ENCODE data around the gene TIMM9.
A peak's percentile ranks its signal among the peaks of the same experiment; 100 is the strongest.
"Not testable (repeated sequence)": the region's sequence is repeated elsewhere in the genome, so short reads cannot be mapped to it uniquely, and the experiment has no call there.

Gene TIMM9

DNA sequence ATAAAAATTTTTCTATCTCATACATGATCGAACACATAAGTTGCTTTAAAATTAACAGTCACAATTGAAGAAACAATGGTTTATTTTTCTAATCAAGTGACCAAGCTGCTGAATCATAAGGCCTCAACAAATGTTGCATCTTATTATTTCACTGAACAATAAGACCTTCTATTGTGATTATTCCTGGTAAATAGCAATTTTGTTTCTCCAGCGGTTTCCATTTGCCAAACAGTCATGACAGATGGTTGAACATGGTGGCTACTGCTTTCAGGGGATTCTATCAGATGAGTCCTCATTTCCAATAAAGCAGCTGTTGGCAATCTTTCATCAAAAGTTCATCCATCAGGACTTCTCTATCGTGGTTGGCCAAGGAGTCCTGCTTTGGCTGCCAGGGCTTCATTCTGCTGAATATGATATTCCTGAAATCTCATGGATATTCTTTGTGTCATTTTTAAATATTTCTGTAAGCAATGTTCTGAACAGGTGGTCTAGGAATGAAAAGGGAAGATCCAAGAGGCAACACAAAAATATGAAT is 18.6 kb downstream of the TIMM9 start:
- DNase-seq, result no peak
- in situ Hi-C loops (cut with HindIII; ENCODE audit: low pct_ligation_motif_present, low pct_unique_long_range_greater_than_20kb, low sequenced_read_pairs), result no loop called here

- in situ Hi-C loops (cut with HindIII; ENCODE audit: low pct_ligation_motif_present, low pct_unique_long_range_greater_than_20kb, low sequenced_read_pairs), result no loop called here
- no peak for DNase-seq
These were observed 25.7 kb downstream of the TIMM9 start for GRCh38 chr14:58401587-58401986.

DNA sequence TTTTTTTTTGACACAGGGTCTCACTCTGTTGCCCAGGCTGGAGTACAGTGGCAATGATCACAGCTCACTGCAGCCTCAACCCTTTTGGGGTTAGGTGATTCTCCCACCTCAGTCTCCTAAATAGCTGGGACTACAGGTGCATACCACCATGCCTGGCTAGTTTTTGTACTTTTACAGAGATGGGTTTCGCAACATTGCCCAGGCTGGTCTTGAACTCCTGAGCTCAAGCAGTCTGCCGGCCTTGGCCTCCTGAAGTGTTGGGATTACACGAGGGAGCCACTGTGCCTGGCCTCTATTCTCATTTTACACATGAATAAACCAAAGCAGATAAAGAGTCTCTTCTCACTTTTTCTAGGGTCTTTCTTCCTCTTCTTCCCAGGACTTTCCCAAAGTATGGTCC is 28.4 kb downstream of the TIMM9 start:
- no peak for DNase-seq
- in situ Hi-C loops (cut with HindIII; ENCODE audit: low pct_ligation_motif_present, low pct_unique_long_range_greater_than_20kb, low sequenced_read_pairs), result no loop called here

- in situ Hi-C loops (cut with HindIII; ENCODE audit: low pct_ligation_motif_present, low pct_unique_long_range_greater_than_20kb, low sequenced_read_pairs), result no loop called here
- DNase-seq, result no peak
These were observed 28.8 kb downstream of the TIMM9 start for GRCh38 chr14:58398495-58398894.

- no peak for DNase-seq
- in situ Hi-C loops (cut with HindIII; ENCODE audit: low pct_ligation_motif_present, low pct_unique_long_range_greater_than_20kb, low sequenced_read_pairs), result no loop called here
These were observed 30.2 kb downstream of the TIMM9 start for GRCh38 chr14:58397156-58397555.

DNA sequence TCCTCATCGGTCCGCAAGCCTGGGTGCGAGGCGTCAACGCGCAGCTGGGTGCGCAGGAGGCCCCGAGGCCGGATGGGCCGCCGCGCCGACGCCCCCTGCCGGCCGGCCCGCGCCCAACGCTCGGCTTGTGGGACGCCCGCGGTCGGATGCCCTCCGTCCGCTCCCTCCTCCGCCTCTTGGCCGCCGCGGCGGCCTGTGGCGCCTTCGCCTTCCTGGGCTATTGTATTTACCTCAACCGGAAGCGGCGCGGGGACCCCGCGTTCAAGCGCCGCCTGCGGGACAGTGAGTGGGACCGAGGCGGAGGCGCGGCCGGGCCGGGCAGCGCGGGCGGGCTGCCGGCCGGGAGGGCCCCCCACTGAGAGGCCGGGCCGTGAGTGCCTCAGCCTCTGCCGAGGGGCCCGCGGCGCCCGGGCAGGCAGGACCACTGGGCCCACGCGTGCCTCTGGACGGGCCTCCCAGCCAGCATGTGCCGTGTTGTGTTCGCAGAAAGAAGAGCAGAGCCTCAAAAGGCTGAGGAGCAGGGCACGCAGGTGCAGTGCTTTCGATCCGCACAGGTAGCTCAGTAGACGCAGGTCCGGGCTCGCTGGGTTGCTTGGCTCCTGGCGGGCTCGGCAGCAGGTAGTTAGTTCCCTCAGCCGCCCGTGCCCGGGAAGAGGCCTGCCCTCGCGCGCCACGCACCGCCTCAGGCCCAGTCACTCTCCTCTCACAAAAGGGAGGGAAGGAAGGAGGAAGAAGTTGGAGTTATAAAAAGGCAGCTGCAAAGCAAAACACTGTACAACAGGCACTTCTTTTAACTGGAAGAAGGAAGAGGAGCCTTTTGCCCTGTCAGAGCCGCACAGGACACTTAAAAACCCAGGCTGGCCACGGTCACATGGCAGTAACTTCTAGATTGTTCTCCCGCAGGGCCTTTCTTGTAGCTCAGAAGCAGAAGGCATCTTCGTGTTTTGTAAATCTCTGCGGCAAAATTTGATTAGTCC is 31.2 kb downstream of the TIMM9 start, which contains the start of gene TOMM20L:
TSS of gene TOMM20L (plus strand) at position 119 of the 977 bp plus-strand sequence. CDS start at position 147, 28 bp downstream.
- DNase-seq, result peak; percentile 73
- in situ Hi-C loops (cut with HindIII; ENCODE audit: low pct_ligation_motif_present, low pct_unique_long_range_greater_than_20kb, low sequenced_read_pairs), result no loop called here

DNA sequence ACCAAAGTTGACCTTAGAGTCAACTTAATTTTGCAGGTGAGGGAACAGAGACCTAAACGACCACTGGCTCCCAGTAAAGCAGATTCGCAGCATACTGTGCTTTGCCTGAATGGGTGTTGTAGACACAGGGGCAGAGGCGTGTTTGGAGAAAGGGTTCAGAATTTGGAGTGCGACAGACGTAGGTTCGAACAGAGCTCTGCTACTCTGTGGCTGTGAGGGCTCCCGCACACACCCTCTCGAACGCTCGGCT is 31.8 kb downstream of the TIMM9 start:
- DNase-seq, result no peak
- in situ Hi-C loops (cut with HindIII; ENCODE audit: low pct_ligation_motif_present, low pct_unique_long_range_greater_than_20kb, low sequenced_read_pairs), result no loop called here

DNA sequence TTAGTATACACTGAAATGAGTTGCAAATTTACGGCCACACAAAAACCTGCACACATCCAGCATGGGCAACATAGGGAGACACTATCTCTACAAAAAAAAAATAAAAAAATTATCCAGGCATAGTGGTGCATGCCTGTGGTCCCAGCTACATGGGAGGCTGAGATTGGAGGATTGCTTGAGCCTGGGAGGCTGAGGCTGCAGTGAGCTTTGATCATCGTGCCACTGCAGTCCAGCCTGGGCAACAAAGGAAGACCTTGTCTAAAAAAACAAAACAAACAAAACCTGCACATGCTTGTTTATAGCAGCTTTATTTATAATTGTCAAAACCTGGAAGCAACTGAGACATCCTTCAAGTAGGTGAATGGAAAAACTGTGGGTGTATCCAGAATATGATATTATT is 36.5 kb downstream of the TIMM9 start:
- DNase-seq, result no peak
- in situ Hi-C loops (cut with HindIII; ENCODE audit: low pct_ligation_motif_present, low pct_unique_long_range_greater_than_20kb, low sequenced_read_pairs), result no loop called here

DNA sequence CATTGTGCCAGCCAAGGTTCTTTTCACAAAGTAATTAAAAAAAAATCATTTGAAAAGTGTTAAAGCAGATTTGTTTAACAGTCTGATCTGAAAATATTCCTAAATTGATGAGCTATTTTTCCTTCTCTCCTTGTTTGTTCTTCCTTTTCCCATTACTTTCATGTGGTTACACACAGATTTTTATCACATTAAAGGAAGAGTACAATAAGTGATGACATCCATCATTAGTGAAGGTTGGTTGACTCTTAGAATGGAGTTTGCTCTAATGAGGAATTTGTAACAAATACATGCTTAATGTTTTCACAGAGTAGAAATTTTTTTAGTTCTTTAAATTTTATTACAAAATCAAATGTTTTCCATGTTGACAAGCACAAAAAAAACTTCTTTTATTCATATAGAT is 50.5 kb downstream of the TIMM9 start:
- in situ Hi-C loops (cut with HindIII; ENCODE audit: low pct_ligation_motif_present, low pct_unique_long_range_greater_than_20kb, low sequenced_read_pairs), result no loop called here
- DNase-seq, result no peak

GRCh38 chr14:58368956-58369355 is 58.4 kb downstream of the TIMM9 start:
- in situ Hi-C loops (cut with HindIII; ENCODE audit: low pct_ligation_motif_present, low pct_unique_long_range_greater_than_20kb, low sequenced_read_pairs), result no loop called here
- no peak for DNase-seq

GRCh38 chr14:58367296-58367695 is 60.0 kb downstream of the TIMM9 start:
- no peak for DNase-seq
- in situ Hi-C loops (cut with HindIII; ENCODE audit: low pct_ligation_motif_present, low pct_unique_long_range_greater_than_20kb, low sequenced_read_pairs), result no loop called here

GRCh38 chr14:58364316-58364715 is 63.0 kb downstream of the TIMM9 start:
- no peak for DNase-seq
- in situ Hi-C loops (cut with HindIII; ENCODE audit: low pct_ligation_motif_present, low pct_unique_long_range_greater_than_20kb, low sequenced_read_pairs), result no loop called here

DNA sequence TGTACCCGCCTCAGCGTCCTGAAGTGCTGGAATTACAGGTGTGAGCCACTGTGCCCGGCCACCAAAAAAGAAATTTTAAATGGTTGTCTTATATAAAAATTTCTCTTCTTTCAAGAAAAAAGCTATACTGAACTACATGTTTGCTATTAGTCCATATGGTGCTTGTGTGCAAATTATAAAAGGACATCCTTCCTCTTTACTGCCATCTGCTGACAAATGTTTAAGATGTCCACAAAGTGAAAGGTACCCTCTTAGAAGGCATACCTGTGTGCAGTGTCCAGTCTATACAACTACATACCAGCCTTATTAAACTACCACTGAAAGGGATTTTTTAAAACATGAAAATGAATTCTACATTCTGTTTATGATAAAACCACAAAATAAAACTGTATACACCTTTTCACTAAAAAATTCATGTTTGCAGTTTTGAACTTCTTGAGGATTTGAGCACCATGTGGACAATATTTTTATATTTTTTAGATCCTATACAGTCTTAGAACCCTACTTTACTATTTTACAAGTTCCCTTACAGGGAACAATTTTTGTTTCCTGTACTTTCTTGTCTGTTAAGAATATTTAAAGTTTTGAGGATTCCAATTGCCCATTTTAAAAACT is 64.4 kb downstream of the TIMM9 start:
- DNase-seq, result peak; percentile 41

GRCh38 chr14:58362272-58362671 is 65.1 kb downstream of the TIMM9 start:
- in situ Hi-C loops (cut with HindIII; ENCODE audit: low pct_ligation_motif_present, low pct_unique_long_range_greater_than_20kb, low sequenced_read_pairs); DNase-seq: not testable (repeated sequence)

More for the DNA sequence above, 64.4 kb downstream of the TIMM9 start:
- in situ Hi-C loops (cut with HindIII; ENCODE audit: low pct_ligation_motif_present, low pct_unique_long_range_greater_than_20kb, low sequenced_read_pairs), result no loop called here
